HG02970 (cell line): ENCODE results near the gene STAC3.
A peak's percentile ranks its signal among the peaks of the same experiment; 100 is the strongest.

Experiments used
- ATAC-seq: cut with Tn5 transposase; IDR thresholded peaks from one replicate; pipeline ENCODE4 v1.9.1; 2021; ENCODE audit warnings: mild to moderate bottlenecking, moderate library complexity, moderate number of reproducible peaks; ENCODE audit not compliant: unreplicated experiment, low FRiP score

STAC3 gene

DNA sequence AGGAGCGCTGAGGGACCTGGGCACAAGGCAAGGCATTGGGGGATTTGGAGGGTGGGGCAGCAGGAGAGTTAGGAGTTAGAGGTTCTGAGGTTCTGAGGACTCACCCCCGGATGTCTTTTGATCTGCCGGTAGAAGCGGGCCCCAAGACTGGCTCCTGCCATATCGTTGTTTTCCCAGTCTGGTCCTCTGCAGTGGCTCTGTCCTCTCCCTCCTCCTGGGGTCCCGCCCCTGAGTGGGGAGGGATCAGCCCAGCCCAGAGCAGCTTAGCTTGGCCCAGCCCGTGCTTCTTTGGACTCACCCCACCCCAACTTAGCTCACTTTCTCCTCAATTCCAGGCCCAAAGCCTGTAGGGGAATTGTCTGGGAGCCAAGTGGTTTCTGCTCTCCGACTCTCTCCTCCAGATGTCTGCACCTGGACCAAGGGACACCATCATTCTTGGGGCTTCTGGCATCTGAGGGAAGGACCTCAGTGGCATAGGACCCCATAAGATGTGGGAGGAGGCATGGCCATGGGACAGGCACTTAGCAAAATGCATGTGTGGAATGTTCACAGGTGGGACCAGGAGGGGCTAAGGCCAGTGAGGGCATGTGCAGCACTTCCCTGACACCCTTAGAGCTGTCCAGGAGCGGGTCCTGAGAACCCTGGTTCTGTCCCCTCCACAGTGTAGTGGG lies 13.9 kb downstream of the STAC3 start:
- ATAC-seq, result no peak

DNA sequence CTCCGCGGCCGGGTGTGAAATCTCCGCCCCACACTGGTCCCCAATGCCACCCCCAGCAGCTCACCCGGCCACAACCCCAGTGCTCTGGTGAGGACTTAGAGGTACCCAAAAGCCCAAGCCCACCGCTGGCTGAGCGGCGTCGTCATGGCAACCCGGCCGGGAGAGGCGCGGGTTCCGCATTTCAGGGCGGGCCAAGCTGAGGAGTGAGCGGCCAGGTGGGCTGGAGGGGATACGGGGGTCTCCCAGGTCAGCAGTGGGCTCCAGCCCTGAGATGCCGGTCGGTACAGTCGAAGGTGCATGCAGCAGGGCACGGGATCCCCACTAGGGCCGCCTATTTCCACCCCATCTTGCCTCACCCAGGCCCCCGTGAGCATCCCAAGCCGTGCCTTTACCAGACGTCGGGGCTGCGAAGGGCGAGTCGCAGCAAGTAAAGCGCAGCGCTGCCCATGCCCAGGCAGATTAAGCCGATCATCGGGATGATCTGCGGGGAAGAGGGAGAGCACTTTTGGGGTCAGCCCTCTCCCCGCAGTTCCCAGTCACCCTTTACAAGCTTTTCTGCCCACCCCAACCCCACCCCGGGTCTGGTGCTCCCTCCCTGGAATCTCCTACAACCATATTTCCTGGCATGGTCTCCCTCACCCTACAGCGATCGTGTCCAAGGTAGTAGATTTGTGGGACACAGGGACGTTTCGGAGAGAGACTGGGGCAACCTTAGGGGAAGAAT lies 14.6 kb downstream of the STAC3 start:
- ATAC-seq, result no peak

DNA sequence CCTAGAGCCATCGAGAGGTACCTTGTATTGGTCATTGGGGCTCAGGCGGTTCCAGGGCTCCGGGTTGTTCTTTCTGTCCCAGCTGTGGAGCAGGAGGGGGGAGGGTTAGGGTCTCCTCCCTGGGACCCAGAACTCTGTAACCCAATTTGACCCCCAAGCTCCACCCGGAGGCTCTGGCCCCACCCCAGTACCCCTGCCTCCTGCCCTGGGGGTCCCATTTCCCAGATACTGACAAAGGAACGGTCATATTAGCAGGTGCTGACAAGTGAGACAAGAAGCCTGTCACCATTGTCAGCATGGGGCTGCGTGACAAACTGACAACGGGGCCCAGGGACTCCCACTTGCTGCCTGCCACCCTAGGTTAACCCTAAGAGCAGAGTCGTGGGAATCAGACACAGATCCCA lies 15.3 kb downstream of the STAC3 start:
- ATAC-seq, result no peak

DNA sequence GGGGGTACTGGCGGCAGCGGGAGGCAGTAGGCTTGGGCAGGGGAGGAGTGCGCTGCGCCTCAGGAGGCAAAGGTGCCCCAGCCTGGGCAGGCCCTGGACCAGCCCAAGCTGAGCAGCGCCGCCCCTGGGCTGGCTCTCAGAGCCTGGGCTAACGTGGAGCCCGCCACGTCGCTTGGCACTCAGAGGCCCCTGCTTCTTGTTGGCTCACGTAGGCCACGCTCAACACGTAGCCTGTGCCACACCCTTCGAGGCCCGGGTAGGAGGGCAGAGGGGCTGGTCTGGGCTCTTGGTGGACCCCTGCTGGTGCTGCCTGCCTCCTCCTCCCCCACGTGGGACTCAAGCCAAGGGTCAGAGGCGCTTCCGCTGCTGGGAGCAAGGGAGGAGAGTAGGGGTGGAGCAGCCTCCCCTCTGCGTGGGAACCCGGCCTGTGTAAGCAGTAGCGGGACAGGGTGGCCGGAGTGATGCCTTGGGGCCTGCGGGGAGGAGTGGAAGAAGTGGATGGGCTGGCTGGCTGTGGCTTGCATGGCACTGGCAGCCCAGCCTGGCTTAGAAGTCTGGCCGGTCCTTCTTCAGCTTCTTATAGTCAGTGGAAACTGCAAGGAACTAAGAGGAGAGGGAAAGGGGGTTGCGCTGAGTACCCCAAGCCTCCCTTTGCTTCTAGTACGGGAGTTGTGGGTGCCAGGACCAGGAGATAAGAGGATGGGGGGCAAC lies 15.8 kb downstream of the STAC3 start:
- ATAC-seq, result no peak

DNA sequence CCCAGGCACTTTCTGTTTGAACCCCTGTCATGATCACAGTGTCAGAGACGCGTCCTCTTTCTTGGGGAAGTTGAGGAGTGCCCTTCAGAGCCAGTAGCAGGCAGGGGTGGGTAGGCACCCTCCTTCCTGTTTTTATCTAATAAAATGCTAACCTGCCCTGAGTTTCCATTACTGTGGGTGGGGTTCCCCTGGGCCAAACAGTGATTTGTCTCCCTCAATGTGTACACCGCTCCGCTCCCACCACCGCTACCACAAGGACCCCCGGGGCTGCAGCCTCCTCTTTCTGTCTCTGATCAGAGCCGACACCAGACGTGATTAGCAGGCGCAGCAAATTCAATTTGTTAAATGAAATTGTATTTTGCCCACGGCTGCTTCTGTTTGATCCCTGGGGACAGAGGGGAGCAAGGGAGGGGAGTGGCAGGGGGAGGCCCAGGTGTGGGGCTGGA lies 16.4 kb downstream of the STAC3 start:
- ATAC-seq, result no peak

DNA sequence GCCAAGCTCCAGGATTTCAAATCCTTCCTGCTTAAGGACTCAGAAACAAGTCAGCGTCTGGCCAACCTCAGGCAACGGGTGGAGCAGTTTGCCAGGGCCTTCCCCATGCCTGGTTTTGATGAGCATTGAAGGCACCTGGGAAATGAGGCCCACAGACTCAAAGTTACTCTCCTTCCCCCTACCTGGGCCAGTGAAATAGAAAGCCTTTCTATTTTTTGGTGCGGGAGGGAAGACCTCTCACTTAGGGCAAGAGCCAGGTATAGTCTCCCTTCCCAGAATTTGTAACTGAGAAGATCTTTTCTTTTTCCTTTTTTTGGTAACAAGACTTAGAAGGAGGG lies 16.8 kb downstream of the STAC3 start:
- ATAC-seq, result no peak

DNA sequence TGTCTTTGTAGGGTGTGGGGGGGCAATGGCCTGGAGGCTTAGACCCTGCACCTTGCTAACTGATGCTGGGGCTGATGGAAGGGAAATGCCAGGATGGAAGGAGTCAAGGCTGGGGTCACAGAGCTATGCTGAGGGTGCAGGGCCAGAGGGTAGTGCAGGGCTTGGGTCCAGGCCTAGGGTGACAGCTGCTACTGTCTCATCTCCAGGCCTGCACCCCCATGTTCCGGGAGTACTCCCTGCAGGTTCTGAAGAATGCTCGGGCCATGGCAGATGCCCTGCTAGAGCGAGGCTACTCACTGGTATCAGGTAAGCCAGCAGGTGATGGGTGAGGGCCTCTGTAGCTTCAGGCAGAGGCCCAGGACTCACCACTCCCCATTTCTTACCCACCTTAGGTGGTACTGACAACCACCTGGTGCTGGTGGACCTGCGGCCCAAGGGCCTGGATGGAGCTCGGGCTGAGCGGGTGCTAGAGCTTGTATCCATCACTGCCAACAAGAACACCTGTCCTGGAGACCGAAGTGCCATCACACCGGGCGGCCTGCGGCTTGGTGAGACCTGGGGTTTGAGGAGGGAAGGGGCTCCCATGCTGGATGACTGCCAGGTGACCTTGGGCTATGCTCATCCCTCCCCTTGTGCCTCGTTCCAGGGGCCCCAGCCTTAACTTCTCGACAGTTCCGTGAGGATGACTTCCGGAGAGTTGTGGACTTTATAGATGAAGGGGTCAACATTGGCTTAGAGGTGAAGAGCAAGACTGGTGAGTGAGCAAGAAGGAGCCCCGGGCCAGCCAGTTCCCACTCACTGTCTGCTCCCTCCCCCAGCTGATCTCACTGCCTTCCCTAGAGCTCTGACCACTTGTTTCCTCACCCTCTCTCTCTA lies 17.4 kb downstream of the STAC3 start:
- no peak for ATAC-seq

DNA sequence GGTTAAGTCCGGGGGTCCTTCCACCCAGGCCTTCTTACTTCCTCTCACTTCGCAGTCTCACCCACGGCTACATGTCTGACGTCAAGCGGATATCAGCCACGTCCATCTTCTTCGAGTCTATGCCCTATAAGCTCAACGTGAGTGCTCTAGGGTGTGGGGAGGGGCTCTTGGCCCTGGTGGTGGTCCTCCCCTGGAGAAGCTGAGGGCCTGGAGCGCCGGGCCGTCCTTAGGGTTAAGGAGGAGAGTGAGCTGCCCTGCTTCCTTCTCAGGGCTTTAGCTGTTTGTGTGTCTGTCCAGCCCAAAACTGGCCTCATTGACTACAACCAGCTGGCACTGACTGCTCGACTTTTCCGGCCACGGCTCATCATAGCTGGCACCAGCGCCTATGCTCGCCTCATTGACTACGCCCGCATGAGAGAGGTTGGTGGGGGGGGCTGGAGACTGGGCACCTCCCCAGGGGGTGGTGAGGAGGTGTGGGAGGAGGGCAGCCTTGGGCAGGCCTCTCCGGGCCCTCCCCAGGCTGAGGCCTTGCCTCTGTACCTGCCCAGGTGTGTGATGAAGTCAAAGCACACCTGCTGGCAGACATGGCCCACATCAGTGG lies 18.7 kb downstream of the STAC3 start:
- no peak for ATAC-seq

DNA sequence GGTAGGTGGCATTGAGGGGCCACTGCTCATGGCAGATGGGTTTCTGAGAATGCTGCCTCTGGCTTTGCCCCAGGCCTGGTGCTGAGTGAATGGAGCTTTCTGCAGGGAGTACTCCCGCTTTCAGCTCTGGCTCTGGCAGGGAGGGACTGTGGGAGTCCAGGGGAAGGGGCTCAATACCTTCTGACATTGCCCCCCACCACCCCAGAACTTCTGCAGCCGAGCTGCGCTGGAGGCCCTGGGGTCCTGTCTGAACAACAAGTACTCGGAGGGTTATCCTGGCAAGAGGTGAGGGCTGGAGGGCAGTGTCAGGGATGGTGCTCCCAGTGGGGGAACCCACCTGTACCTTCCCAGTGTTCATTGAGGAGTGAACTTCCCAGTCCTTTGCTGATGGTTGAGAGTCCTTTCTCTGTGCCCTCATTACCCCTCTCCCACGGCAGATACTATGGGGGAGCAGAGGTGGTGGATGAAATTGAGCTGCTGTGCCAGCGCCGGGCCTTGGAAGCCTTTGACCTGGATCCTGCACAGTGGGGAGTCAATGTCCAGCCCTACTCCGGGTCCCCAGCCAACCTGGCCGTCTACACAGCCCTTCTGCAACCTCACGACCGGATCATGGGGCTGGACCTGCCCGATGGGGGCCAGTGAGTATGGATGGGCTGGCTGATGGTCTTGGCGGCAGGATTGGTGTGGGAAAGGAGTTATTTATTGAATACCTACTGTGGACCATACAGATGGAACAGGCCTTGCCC lies 19.5 kb downstream of the STAC3 start:
- no peak for ATAC-seq

DNA sequence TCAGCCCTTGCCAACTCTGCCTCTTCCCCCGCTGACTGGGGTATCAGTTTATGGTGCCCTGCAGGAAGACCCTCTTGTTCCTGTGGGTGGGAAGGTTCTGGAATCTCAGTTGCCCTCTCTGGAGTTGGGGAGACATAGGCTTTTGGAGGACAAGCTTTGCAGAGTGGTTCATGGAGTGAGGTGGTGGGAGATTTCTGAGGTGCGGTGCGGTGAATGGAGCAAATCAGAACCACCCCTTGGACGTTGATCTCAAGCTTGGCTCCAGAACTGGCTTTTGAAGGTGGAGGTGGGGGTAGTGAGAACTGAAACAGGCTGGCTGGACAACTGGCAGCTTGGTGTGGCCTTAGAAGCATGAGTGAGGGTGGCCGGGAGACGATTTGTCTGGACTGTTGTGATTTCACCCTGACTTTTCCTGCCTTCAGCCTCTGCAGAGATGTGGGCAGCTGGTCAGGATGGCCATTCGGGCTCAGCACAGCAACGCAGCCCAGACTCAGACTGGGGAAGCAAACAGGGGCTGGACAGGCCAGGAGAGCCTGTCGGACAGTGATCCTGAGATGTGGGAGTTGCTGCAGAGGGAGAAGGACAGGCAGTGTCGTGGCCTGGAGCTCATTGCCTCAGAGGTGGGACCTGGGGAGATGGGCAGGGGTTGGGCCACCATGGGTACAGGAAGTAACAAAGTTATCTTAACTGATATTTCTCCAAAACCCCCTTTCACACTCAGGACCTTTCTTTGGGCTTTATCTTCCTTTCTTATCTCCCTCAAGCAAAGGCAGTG lies 20.4 kb downstream of the STAC3 start:
- ATAC-seq, result no peak

DNA sequence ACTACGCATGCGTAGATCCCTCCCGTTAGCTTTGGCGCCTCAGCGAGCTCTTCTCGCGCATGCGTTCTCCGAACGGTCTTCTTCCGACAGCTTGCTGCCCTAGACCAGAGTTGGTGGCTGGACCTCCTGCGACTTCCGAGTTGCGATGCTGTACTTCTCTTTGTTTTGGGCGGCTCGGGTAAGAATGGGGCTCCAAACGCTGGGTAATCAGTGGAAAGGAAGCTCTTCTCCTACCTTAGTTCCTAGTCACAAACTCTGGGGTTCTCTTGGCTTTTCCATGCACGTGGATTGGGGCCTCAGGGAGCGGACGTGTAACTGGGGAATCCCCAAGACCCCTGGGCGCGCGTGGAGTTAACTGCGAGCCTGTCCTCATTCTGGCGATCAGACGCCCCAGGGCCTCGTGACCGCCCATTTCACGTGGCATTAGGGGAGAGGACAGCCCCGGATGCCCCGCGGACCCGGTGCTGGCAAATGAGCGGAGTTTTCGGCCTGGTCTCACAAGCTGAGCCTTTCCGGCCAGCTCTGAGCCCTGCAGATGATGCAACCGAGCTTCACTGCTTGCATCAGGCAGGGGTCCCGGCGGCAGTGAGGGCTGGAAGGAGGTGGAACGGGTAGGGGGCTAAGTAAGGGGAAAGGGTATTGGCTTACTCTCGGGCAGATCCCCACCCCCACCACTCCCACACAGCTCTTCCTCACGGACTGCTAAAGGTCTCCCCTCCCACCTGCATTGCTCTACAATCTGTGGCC lies 21.2 kb downstream of the STAC3 start, which contains the start of gene SHMT2:
SHMT2 (plus strand) TSS at position 78 of the 747 bp plus-strand sequence; CDS start at position 146, 68 bp downstream.
- peak; percentile 59 for ATAC-seq

DNA sequence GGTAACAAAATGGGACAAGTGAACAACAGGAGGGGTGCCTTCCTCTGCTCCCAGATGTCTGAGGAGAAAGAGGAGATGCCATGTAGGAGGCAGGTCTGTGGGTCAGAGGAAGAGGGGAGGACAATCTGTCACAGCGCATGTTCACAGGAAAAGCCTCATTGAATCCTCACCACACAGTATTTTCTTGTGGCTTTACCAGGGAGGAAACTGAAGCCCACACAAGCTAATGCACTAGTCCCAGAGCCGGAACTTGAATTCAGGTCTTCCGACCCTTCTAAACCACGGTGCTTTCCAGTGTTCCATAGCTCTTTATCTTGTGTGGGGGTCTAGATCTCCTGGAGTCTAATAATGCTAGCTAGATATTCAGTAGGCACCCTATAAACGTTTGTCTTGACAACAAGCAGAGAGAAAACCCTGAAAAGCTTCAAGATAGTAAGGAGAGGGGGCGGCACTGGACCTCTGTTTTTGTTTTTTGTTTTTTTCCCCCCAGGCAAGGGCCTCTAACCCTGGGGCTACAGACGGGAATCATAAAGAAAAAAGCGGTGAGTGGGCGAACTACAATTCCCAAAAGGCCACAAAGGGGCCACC lies 21.8 kb downstream of the STAC3 start:
- no peak for ATAC-seq

DNA sequence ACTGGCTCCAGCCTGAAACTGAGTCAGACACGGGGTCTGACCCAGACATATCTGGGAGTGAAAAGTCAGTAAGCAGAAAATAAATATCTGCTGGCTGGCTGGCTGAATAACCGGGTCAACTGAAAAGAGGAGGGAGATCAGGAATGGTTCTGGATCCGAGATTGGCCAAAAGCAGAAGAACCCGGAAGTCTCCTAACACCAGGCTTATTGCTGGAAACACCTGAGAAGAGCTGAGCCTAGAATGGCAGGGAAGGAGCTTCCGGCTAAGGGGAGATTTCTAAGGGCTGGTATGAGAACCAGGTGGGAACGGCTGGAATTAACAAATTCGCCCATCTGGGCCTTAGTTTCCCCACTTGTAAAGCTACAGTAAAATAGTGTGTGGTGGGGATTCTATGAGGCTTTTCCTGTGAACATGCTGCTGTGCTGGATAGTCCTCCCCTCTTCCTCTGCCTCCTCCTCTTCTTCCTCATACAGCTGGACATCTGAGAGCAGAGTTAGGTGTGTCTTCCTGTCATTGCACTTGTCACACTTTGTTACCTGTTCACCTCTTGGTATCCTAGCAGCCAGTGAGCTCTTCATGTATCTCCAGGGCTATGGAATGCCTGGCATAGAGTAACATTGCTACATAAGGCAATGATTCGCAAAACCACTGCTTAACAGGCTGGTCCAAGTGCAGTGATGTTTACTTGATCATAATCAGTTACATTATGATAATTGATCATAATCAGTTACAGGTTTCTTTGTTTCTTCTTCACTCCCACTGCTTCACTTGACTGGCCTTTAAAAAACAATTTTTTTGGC lies 23.5 kb downstream of the STAC3 start:
- ATAC-seq, result no peak

DNA sequence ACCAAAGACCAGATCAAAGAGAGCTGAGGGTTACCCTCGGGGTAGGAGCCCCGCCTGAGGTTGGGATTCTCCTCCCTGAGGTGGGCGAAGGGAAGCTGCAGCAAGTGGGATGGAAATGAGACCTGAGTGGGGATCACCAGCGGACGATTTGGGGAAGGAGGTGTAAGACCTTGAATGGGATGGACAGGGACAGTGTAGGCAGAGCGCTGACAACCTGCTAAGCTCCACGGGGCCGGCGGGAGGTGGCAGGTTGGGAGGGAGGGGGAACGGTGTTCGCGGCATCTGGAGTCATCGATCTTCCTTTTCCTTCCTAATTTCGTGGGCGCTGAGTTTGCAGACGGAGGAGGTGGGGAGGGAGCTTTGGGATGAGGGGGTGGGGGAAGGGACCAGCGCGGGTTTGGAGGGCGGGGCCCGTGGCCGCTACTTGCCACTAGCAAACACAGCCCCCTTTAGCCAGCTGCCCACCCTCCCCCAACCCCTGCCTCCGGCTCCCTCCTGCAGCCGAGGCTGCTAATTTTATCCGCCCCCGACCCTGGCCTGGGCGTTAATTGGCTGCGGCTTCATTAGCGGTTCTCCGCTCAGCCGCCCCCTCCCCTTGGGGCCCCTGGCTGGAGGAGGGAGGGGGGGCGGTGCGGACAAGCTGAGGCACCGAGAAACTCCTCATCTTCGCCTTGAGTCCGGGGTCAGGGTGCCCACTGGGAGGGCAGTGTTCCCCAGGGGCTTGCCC lies 24.2 kb downstream of the STAC3 start:
- ATAC-seq, result no peak

DNA sequence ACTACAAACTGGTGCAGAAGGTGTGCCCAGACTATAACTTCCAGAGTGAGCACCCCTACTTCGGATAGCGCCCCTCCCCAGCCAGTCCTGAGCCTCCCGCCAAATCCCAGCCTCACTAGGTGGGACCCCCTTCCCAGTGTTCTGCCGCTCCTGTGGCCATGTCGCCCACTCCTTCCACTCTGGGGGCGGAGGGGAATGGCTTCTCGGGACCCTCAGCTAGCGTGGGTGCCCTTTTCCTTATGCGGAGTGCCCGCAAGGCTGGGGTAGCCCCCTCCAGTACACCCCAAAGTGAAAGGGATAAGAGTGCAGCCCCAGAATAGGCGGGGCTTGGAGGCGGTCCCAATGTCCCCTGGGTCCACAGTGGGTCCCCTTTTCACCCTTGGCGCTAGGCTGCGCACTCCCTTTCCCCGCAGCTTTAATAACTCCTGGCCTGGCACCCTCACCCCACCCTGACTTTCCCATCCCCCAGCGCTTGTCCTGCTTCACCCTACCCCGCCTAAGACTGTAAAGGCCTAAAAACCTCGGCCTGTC lies 25.2 kb downstream of the STAC3 start:
- no peak for ATAC-seq
